Effector memory CD8-positive, alpha-beta T cell (primary cell): ENCODE measurements around the gene CALML5.

Source experiments
- ATAC-seq: fragments of 150-1000 bp; cut with Tn5 transposase; replicated peaks from 2 replicates; pipeline ENCODE4 v1.10.0; 2021; ENCODE audit warnings: mild to moderate bottlenecking, moderate library complexity
- DNase-seq, 3 experiments: peaks; one replicate each; pipeline ENCODE4 v3.0.0; 2021
- H3K27ac Mint-ChIP-seq, 2 donors: one replicate each; pipeline ENCODE4 v1.8.0; 2022; ENCODE audit warnings: mild to moderate bottlenecking in 2 of 2, mixed read lengths in 2 of 2, moderate library complexity in 2 of 2
- H3K27me3 Mint-ChIP-seq, 2 donors: one replicate each; pipeline ENCODE4 v1.8.0; 2022; ENCODE audit warnings: mixed read lengths in 2 of 2
- H3K36me3 Mint-ChIP-seq: one replicate; pipeline ENCODE4 v1.8.0; 2022; ENCODE audit warnings: mild to moderate bottlenecking, moderate library complexity, mixed read lengths; ENCODE audit not compliant: insufficient read depth
- H3K4me1 Mint-ChIP-seq, 2 donors: one replicate each; pipeline ENCODE4 v1.8.0; 2022; ENCODE audit warnings: low read depth in 2 of 2, mixed read lengths in 2 of 2
- H3K4me3 Mint-ChIP-seq, 2 donors: one replicate each; pipeline ENCODE4 v1.8.0; 2022; ENCODE audit warnings: mild to moderate bottlenecking in 2 of 2, mixed read lengths in 2 of 2, moderate library complexity in 2 of 2
- H3K9me3 Mint-ChIP-seq, 2 donors: one replicate each; pipeline ENCODE4 v1.8.0; 2022; ENCODE audit warnings: mixed read lengths in 2 of 2

The CALML5 gene

DNA sequence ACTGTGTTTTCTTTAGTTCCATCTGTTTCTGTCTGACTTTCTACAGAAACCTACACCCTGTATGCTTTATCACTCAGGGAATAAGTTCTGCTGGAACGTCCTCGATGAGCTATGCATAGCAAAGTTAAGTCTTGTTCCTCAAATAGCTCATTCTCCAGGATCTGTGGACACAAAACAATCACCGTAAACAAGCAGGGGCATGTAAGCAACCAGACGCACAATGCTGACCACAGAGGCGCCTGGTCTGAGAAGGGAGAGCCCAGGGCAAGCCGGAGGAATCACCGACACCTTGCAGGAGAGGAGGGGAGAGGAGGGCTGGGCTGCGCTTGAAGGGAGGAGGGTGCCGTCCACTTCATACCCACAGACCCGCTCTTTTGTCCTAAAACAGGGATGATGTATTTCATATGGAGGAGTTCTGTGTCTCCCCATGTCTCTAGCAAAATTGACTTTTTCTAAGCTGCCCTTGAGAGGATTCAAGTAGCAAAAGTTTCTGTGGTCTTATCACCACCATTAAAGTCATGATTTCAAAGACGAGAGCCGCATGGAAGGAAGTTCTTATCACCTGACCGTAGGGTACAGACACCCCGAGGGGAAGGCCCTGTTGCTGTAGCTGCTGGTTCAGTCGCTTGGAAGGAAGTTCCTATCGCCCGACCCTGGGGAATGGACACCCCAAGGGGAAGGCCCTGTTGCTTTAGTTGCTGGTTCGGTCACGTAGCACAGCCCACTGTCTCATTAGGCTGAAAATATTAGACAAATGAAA lies 39.7 kb upstream of the CALML5 start:
- no peak for ATAC-seq
- DNase-seq: no peak
- peaks cover 23 to 32% of the 10 kb centered on the region in 2 donors for H3K27me3 Mint-ChIP-seq
- no peak overlapping the region for H3K4me3 Mint-ChIP-seq
- H3K9me3 Mint-ChIP-seq: peaks cover 0 to 6% of the 10 kb centered on the region in 2 donors
- H3K4me1 Mint-ChIP-seq: no peaks in the 10 kb centered on the region
- H3K36me3 Mint-ChIP-seq: peaks cover 4% of the 10 kb centered on the region
- no peak overlapping the region for H3K27ac Mint-ChIP-seq

GRCh38 chr10:5538446-5538845 lies 39.1 kb upstream of the CALML5 start:
- Mint-ChIP-seq H3K9me3 (peaks cover 0 to 6% of the 10 kb centered on the region in 2 donors), H3K36me3 (peaks cover 4% of the 10 kb centered on the region), H3K27ac (no peak overlapping the region), H3K4me1 (no peaks in the 10 kb centered on the region), H3K4me3 (no peak overlapping the region), H3K27me3 (peaks cover 23 to 32% of the 10 kb centered on the region in 2 donors)
- DNase-seq: no peak
- no peak for ATAC-seq

- no peaks in the 10 kb centered on the region for H3K4me1 Mint-ChIP-seq
- ATAC-seq: no peak
- DNase-seq: no peak
Observed at GRCh38 chr10:5537684-5538083, 38.3 kb upstream of the CALML5 start.

DNA sequence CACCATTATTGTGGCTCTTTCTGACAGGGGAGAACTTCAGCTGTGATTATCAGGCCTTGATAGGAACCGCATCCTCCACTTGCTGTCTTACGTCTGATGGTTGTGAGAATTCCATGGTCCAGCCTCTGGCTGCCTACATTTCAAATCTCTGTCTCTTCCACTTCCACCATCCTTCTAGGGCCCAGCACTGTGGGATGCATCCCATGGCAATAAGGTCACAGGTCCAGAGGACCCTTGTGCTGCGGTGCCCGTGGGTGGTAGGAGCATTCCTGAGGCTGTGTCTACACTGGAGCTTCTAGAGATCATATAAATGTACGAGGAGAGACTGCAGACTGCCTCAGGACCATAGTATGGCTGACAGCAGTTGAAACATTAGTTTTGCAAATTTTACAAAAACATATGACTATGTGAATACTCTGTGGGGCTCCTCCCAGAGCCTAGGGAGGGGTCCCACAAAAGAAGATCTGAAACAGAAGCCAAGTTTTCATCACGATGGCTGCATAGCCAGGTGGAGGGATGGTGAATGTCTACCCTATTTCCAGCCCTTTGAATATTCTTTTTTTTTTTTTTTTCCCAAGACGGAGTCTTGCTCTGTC lies 37.2 kb upstream of the CALML5 start:
- no peaks in the 10 kb centered on the region for H3K9me3 Mint-ChIP-seq
- DNase-seq: no peak
- ATAC-seq: no peak
- H3K4me1 Mint-ChIP-seq: no peaks in the 10 kb centered on the region
- H3K27ac Mint-ChIP-seq: no peak overlapping the region
- H3K4me3 Mint-ChIP-seq: no peak overlapping the region
- peaks cover 23 to 37% of the 10 kb centered on the region in 2 donors for H3K27me3 Mint-ChIP-seq
- peaks cover 4% of the 10 kb centered on the region for H3K36me3 Mint-ChIP-seq

More at GRCh38 chr10:5537684-5538083, 38.3 kb upstream of the CALML5 start:
- H3K36me3 Mint-ChIP-seq: peaks cover 4% of the 10 kb centered on the region
- no peak overlapping the region for H3K4me3 Mint-ChIP-seq
- H3K27me3 Mint-ChIP-seq: peaks cover 23 to 32% of the 10 kb centered on the region in 2 donors
- H3K9me3 Mint-ChIP-seq: peaks cover 0 to 6% of the 10 kb centered on the region in 2 donors
- H3K27ac Mint-ChIP-seq: no peak overlapping the region

DNA sequence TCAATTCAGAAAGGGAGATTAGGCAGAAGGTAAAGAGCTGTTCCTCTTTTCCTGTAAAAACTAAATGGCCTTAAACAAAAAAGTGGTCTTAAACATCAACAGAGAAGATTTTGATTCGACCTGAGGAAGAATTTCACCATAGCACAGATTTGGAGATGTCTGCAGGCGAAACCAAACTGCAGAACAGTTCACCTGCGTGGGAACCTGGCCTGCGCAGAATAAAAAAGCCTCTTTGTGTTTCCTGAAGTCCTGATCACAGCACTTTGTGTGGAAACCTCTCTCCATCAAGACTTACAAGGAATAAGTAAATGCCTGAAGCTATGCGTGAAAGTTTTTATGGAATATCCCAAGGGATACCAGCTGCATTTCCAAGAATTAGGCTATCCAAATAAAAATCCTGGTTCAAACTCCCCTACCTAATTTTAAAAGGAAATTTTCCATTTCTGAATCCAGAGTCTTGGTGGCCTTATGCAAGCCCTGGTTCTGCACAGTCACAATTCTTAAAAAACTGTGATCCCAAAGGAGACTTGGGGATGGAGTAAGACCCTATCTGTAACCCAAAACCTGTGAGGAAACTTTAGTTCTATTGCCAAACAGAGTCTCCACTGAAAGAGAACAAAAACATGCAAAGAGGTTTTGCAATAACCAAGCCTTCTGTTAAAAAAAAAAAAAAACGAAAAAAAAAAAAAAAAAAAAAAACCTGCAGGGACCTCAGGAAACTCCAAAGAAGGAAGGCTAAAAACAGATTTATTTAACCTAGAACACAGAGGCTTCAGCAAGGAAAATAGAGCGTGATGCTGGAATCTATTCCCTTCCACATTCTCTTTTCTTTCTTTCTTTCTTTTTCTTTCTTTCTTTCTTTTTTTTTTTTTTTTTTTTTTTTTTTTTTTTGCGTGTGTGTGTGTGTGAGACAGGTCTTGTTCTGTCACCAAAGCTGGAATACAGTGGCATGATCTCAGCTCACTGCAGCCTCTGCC lies 35.8 kb upstream of the CALML5 start:
- H3K27ac Mint-ChIP-seq: no peak overlapping the region
- H3K27me3 Mint-ChIP-seq: peaks cover 17 to 43% of the 10 kb centered on the region in 2 donors
- no peak overlapping the region for H3K4me3 Mint-ChIP-seq
- no peaks in the 10 kb centered on the region for H3K9me3 Mint-ChIP-seq
- DNase-seq (no peak), ATAC-seq (no peak)
- H3K36me3 Mint-ChIP-seq: peaks cover 4% of the 10 kb centered on the region
- no peaks in the 10 kb centered on the region for H3K4me1 Mint-ChIP-seq

DNA sequence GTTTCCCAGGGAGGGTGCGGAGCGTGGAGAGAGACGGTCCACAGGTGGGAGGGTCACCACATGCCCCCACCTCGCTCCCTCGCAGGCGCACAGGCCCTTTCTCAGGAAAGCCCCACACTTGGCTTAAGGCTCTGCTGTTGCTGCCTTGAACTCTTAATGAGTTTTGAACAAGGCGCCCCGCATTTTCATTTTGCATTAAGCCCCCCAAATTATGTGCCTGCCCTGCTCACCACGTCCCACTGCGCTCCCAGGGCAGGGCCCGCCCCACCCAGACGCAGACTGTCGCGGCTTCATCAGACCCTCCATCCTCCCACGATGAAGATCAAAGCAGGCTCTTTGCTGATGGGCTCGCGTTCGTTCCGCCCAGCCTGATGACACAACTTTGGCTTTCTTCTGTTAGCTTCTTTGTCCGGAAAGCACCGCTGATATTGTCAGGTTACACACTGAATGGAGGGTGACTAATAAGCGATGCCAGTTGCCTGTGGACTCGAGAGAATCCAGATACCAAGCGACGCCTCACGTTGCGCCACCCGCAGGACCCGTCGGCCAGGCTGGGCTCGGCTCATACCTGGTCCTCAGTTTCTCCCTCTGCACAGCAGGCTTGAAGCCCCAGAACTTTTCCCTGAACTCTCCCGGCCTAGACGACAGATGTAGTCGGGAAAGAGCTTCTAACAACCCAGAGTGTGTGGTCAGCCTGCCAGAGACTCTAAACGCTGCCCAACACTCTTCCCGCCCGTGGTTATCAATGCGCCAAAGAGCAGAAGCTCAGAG lies 34.9 kb upstream of the CALML5 start:
- Mint-ChIP-seq H3K4me1 (no peaks in the 10 kb centered on the region), H3K36me3 (peaks cover 4% of the 10 kb centered on the region), H3K27me3 (peaks cover 8 to 43% of the 10 kb centered on the region in 2 donors), H3K4me3 (no peak overlapping the region), H3K9me3 (no peaks in the 10 kb centered on the region), H3K27ac (no peak overlapping the region)
- DNase-seq: no peak
- no peak for ATAC-seq

DNA sequence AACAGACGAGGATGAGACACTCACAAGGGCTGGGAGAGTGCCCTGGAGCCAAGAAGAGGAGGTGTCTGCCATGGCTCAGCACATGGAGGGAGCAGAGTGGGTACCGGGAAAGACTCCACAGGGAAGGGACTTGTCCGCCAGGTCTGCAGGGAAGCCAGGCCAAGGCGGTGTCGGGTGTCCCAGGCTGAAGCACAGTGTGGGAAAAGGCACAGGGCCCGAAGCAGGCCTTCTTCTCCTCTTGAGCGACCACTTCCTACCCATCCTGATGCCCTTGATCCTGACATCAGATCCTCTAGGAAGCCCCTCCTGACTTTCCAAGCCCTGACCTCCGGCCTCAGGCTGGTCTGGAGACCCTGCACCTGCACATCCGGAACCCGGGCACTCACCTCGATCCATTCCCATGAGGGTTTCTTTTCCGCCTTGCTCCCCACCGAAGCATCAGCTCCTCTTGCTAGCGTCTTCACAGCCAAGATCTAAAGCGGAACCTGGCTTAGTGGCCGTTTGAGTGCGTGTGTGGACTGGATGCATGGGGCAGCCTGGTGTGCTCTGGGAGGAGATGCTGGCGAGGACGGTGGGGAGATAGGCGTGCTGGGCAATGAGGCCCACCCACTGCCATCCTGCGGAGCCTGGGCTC lies 33.8 kb upstream of the CALML5 start:
- no peaks in the 10 kb centered on the region for H3K4me1 Mint-ChIP-seq
- H3K4me3 Mint-ChIP-seq: no peak overlapping the region
- ATAC-seq (no peak), DNase-seq (no peak)
- H3K27me3 Mint-ChIP-seq: peaks cover 6 to 43% of the 10 kb centered on the region in 2 donors
- no peak overlapping the region for H3K27ac Mint-ChIP-seq
- peaks cover 4% of the 10 kb centered on the region for H3K36me3 Mint-ChIP-seq
- H3K9me3 Mint-ChIP-seq: no peaks in the 10 kb centered on the region

DNA sequence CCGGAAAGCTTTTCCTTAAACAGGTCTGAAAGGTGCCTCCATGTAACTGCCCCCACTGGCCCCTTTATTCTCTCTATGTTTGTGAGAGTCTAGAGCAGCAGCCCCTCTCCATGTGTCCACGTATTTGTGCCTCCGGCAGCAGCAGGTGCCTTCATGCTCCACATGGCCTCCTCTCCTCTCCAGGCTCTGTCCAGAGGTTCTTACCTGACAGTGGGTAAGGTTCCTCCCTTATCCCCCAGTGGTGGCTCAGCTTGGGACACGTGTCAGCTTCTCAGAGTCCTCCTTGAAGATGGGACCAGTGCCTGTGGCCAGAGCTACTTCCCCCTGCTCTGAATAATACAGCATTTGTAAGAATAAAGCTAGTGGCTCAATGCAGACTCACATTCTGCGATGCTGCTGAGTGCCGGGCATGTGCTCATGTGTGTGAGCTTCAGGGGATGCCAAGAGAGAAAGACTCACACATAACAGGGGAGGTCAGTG lies 33.3 kb upstream of the CALML5 start:
- H3K4me1 Mint-ChIP-seq: no peaks in the 10 kb centered on the region
- DNase-seq (no peak), ATAC-seq (no peak)
- no peaks in the 10 kb centered on the region for H3K36me3 Mint-ChIP-seq
- H3K9me3 Mint-ChIP-seq: no peaks in the 10 kb centered on the region
- no peak overlapping the region for H3K4me3 Mint-ChIP-seq
- no peak overlapping the region for H3K27ac Mint-ChIP-seq
- peaks cover under 1 to 37% of the 10 kb centered on the region in 2 donors for H3K27me3 Mint-ChIP-seq

DNA sequence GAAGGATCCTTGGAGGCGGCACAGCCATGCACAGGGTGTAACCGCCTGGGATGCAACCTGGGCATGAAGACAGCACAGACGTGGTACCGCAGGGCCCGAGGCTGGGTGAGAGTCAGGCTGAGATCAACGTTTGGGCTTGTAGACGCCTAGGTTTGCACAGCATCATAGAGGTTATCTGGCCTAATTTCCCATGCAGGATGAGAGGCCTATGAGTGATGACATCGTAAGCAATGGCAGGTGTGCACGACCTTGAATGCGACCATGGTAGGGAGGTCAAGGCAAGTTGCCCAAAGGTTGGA lies 32.9 kb upstream of the CALML5 start:
- Mint-ChIP-seq H3K4me1 (no peaks in the 10 kb centered on the region), H3K9me3 (no peaks in the 10 kb centered on the region), H3K27ac (no peak overlapping the region), H3K27me3 (peaks cover 0 to 41% of the 10 kb centered on the region in 2 donors), H3K36me3 (no peaks in the 10 kb centered on the region), H3K4me3 (no peak overlapping the region)
- DNase-seq: no peak
- ATAC-seq: no peak

GRCh38 chr10:5531558-5532306 lies 32.4 kb upstream of the CALML5 start:
- Mint-ChIP-seq H3K4me3 (no peak overlapping the region), H3K36me3 (no peaks in the 10 kb centered on the region), H3K9me3 (no peaks in the 10 kb centered on the region), H3K27me3 (peaks cover 0 to 45% of the 10 kb centered on the region in 2 donors), H3K4me1 (no peaks in the 10 kb centered on the region), H3K27ac (no peak overlapping the region)
- ATAC-seq (no peak), DNase-seq (no peak)

DNA sequence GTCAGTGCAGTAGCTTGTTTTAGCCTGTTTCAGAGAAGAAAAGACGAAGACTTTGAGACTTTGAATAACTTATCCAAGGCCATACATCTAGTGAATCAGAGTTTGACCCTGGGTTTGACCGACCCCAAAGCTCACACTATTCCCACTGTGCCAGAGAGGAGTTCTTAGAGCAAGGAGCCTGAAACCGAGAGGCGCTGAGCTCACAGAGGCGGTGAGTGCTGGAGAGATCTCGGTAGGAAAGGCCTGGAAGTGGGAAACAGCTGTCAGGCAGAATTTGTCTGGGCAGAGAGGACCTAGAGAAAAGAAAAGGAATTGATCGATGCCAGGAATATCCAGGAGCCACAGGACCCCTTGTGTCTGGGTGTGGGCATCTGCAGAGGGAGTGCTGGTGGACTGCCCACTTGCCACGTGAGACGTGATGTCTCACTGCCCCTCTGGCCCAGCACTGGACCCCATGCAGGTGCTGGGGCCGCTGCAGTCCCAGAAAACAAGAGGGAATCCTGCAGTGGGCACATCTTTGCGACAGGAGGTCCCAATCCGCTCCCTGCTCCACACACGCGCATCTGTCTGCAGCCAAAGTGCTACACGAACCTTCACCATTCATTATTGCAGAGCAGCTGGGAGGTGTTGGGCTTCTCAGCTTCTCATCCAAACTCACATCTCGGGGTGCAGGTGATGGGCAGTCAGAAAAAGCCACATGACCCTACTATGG lies 31.6 kb upstream of the CALML5 start:
- no peak for DNase-seq
- H3K9me3 Mint-ChIP-seq: no peaks in the 10 kb centered on the region
- H3K27ac Mint-ChIP-seq: no peak overlapping the region
- no peak overlapping the region for H3K4me3 Mint-ChIP-seq
- H3K27me3 Mint-ChIP-seq: peaks cover 0 to 46% of the 10 kb centered on the region in 2 donors
- no peak for ATAC-seq
- H3K4me1 Mint-ChIP-seq: no peaks in the 10 kb centered on the region
- H3K36me3 Mint-ChIP-seq: no peaks in the 10 kb centered on the region

DNA sequence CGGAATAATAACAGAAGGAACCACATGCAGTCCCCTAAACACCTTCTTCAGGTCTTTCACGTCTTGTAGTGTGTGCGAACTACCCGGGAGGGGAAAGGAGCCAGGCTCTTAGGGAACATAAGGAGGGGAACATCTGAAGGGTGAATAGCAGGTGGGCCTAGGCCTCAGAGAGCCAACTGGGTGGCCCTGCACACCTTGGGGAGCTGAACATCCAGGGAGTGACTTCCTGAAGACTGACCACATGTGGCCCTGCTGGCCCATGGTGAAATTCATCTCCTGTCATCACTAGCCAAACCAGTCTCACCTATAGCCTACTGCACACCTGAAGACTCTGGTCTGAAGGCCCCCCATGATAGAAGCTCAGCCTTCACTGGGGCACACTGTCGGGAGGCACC lies 31.0 kb upstream of the CALML5 start:
- no peak for ATAC-seq
- Mint-ChIP-seq H3K4me3 (no peak overlapping the region), H3K9me3 (no peaks in the 10 kb centered on the region), H3K27ac (no peak overlapping the region), H3K4me1 (no peaks in the 10 kb centered on the region), H3K36me3 (no peaks in the 10 kb centered on the region), H3K27me3 (peaks cover 0 to 51% of the 10 kb centered on the region in 2 donors)
- DNase-seq: no peak
